GM19328 (cell line): ENCODE results near the gene RNF38.
"Not testable (repeated sequence)": the region's sequence is repeated elsewhere in the genome, so short reads cannot be mapped to it uniquely, and the experiment has no call there.

Source experiments
- ATAC-seq: cut with Tn5 transposase; IDR thresholded peaks from one replicate; pipeline ENCODE4 v1.9.1; 2021; ENCODE audit warnings: mild to moderate bottlenecking, moderate library complexity; ENCODE audit not compliant: unreplicated experiment

RNF38 gene

DNA sequence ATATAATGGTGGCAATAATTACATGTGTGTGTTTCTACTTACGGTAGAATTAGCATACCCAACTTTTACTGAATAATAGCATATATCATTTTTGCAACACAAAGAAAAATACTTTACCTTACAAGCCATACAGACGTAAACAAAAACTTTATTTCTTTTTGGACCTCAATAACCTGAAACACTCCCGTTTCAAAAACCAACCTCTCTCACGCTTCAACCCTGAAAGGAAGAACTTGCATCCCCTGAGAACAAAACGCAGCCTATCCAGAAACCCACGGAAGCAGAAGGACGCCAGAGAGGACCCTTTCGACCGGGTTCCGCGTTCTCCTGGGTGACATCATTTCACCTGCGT, at the start of gene RNF38:
Gene RNF38, minus strand, starts transcription at position 290 of the 352 bp plus-strand sequence. Its CDS starts 161 bp downstream, at position 129.
- ATAC-seq: no peak

- ATAC-seq: not testable (repeated sequence)
These were observed 48.5 kb upstream of the RNF38 start for GRCh38 chr9:36448555-36448954.

DNA sequence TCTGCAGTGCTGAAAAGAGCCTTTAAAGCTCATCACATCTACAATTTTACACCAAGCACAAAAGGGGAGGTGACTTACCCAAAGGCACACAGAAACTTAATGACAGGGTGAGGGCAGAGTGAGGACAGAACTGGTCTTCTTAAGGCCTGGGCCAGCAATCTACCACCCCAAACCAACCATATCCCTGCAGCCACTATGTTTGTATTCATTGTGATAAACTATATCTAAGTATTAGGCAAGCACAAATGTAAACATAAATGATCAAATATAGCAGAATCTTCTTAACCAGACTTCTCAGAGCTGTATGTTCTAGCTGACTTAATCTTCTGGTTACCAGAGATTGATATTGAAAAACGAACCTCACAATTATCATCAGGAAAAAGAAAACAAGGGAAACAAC, 47.9 kb upstream of the RNF38 start:
- ATAC-seq: no peak

GRCh38 chr9:36446678-36447077, 46.6 kb upstream of the RNF38 start:
- ATAC-seq: not testable (repeated sequence)

GRCh38 chr9:36445800-36446361, 45.8 kb upstream of the RNF38 start:
- no peak for ATAC-seq

GRCh38 chr9:36444203-36444602, 44.1 kb upstream of the RNF38 start:
- no peak for ATAC-seq

DNA sequence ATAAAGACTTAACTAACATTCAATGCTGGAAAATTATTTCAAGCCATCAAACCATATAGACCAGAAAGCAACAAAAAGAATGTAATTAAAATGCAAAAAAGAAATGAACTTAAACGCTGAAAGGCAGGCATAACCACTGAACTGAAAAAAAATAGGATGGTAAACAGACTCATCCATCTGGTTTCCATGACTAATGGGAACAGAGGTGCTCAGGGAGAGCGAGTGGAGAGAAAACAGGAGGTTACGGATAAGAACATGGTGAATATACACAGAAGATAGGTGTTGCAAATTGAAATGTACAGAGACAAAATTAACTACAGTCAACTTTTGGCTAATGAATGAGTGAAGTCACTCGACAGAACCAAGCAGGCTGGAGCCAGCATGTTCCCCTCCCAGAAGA, 43.5 kb upstream of the RNF38 start:
- no peak for ATAC-seq

GRCh38 chr9:36442710-36443109, 42.6 kb upstream of the RNF38 start:
- ATAC-seq: no peak

- ATAC-seq: no peak
These were observed 41.9 kb upstream of the RNF38 start for GRCh38 chr9:36441966-36442365.

- no peak for ATAC-seq
These were observed 38.6 kb upstream of the RNF38 start for GRCh38 chr9:36438536-36439236.

DNA sequence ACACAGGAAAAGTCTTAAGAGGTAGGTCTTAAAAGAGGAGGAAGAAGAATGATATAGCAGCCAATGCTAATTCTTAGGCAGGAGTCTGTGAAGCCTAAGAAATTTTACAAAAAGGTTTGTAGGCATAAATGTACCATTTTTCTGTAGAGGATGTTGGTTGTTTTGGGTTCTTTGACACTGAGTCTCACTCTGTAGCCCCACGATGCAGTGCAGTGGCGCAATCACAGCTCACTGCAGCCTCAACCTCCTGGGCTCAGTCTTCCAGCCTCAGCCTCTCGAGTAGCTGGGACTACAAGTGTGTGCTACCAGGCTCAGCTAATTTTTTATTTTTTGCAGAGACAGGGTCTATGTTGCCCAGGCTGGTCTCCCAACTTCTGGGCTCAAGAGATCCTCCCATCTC, 37.7 kb upstream of the RNF38 start:
- no peak for ATAC-seq

DNA sequence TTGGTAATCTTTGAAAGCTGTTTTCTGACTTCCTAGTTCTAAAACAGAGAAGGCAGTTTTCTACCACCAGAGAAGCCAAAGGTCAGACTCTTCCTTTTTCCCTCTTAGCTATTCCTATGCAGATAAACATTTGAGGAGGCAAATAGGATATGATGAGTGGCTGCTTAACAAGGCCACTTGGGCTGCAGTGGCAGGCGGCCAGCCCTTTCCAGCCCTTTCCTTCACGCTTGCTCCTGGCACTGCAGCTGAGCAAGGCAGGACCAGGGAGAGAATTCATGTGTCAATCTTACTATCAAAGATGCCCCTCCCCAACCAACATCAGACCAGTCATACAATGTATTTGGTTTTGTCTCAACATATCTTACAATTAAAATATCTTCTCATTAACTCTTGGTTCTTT, 36.8 kb upstream of the RNF38 start:
- no peak for ATAC-seq

DNA sequence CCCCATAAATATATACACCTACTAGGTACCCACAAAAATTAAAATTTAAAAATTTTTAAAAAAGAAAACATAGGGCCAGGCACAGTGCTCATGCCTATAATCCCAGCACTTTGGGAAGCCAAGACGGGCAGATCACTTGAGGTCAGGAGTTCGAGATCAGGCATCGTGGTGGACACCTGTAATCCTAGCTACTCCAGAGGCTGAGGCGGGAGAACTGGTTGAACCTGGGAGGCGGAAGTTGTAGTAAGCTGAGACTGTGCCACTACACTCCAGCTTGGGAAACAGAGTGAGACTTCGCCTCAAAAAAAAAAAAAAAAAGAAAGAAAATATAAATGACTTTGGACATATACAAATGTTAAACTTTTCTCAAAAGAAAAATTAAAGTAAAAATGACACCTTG, 33.3 kb upstream of the RNF38 start:
- ATAC-seq: no peak

GRCh38 chr9:36431078-36431477, 31.0 kb upstream of the RNF38 start:
- ATAC-seq: no peak

- ATAC-seq: no peak
These were observed 26.9 kb upstream of the RNF38 start for GRCh38 chr9:36426945-36427344.

DNA sequence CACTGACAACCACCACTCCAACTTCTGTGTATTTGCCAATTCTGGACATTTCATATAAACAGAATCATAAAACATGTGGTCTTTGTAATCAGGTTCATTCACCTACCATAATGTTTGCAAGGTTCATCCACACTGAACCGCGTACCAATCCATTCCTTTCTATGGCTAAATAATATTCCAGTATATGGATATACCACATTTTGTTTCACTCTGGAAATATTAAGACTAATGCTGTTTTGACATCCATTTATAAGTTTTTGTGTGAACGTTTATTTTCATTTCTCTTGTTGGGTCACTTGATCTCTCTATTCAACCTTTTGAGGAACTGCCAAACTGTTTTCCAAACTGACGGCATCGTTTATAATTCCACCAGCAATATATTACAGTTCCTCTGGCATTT, 26.3 kb upstream of the RNF38 start:
- no peak for ATAC-seq

DNA sequence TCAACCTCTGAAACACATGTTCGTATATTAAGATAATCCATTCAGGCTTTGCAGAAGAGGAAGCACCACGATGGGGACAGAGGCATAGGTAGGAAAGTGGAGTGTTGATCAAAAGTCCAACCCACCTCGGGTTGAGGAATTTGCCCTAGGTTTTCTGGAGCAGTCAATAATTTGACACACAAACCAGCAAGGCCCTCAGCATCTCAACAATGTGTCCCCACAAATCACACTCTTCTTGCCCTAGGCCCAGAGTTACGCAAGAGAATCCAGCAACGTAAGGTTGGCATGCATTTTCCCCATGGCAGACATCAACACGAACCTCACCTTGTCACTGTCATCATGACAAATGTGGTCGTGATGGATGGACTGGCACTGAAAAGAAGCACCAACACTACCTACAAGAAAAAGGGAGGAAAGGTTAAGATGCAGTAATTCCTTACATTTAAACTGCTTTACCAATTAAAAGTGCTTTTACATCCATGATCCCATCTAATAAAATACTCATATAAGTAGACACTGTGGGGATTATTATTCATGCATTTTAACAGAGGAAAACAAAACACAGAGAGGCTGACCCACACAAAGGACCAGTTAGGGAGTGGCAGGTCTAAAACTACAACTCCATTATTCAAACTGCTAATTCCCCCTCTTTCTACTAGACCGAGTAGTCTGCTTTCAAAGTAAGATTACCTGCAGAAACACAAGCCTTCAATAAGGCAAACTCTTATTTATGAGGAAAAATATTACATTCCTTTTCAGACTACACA, 24.4 kb upstream of the RNF38 start:
- ATAC-seq: no peak

DNA sequence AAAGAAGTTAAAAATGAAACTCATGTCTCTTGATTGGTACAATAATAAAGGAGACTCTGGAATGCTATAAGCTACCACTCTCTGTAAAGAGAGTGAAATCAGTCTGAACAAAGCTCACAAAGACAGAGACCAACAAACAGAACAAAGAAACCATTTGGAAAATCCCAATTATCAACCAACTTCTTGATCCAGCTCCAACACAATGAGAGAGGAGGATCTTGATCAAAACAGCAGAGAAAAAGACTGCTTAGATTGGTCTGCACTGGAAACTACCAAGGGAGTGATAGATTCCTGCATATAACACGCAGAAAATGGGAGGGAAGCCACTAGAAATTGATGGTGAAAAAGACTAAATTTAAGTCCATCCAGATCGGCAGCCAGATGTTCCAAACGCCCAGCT, 23.1 kb upstream of the RNF38 start:
- ATAC-seq: no peak

DNA sequence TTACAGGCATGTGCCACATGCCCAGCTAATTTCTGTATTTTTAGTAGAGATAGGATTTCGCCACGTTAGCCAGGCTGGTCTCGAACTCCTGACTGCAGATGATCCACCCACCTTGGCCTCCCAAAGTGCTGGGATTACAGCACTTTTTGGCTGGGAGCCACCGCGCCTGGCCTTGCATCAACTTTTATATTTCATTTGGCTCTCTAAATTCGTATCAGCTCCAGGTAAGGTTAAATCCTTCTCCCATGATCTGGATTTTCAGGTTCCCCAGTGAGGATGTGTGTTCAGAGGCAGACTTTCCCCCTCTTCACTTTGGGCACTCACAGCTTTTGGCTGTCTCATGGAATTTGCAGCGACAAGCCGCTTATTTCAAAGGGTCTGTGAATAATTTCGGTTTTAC, 16.8 kb upstream of the RNF38 start:
- no peak for ATAC-seq

- no peak for ATAC-seq
These were observed 15.9 kb upstream of the RNF38 start for GRCh38 chr9:36415822-36416525.

GRCh38 chr9:36411410-36411809, 11.3 kb upstream of the RNF38 start:
- not testable (repeated sequence) for ATAC-seq

- ATAC-seq: not testable (repeated sequence)
These were observed 9.0 kb upstream of the RNF38 start for GRCh38 chr9:36409076-36409475.
